Large intestine (tissue), 3 donors: Measurements from ENCODE around the gene RNF223. TPM values are rescaled to one million over a fixed set of nuclear protein-coding genes. Genes with fewer than 3 reads are reported as not detected.
"Not testable (repeated sequence)": the region's sequence is repeated elsewhere in the genome, so short reads cannot be mapped to it uniquely, and the experiment has no call there.

Experiments used
- DNase-seq, 2 donors: peaks; one replicate each; pipeline versions ENCODE4 v3.0.0 to v3.0.0-alpha.2; 2013
- H3K27ac ChIP-seq: one replicate; pipeline ENCODE4 v1.5.1; 2013; ENCODE audit warnings: low read length
- H3K27me3 ChIP-seq: 2 replicates; pipeline ENCODE4 v1.6.1; 2013; ENCODE audit warnings: low read length; ENCODE audit not compliant: control insufficient read depth, insufficient read depth
- H3K36me3 ChIP-seq: 2 replicates; pipeline ENCODE4 v1.6.1; 2013; ENCODE audit warnings: low read length; ENCODE audit not compliant: control insufficient read depth, insufficient read depth
- H3K4me1 ChIP-seq: one replicate; pipeline ENCODE4 v1.6.1; 2013; ENCODE audit warnings: low read length; ENCODE audit not compliant: control insufficient read depth, insufficient read depth
- H3K4me3 ChIP-seq: one replicate; pipeline ENCODE4 v1.5.1; 2013; ENCODE audit warnings: low read length
- H3K9me3 ChIP-seq: one replicate; pipeline ENCODE4 v1.6.1; 2013; ENCODE audit warnings: mild to moderate bottlenecking, low read depth, low read length, moderate library complexity; ENCODE audit not compliant: control insufficient read depth
- WGBS: methylation state at CpG from one replicate; pipeline ENCODE4 v1.1.5; 2013; ENCODE audit warnings: low lambda C conversion rate; ENCODE audit not compliant: insufficient coverage; 5-methylcytosine and 5-hydroxymethylcytosine counted together
- polyA plus RNA-seq: library from polyadenylated mRNA; unstranded; fragments of 120-200 nt; gene quantifications from one replicate; pipeline ENCODE4 v1.2.1, GENCODE V29; 2013

The RNF223 gene
- polyA plus RNA-seq, 1 donor: 0.06 TPM

- DNase-seq: peak; percentile 29 to 67
These were observed 6.1 kb upstream of the RNF223 start for GRCh38 chr1:1080122-1080757.

GRCh38 chr1:1079408-1080121, 5.5 kb upstream of the RNF223 start:
- peak overlapping the region; percentile 7 for H3K4me3 ChIP-seq
- H3K4me1 ChIP-seq: peaks cover 15% of the 10 kb centered on the region
- H3K36me3 ChIP-seq: no peaks in the 10 kb centered on the region
- H3K9me3 ChIP-seq: peaks cover 5% of the 10 kb centered on the region
- no CpG with 5 or more reads among the region's 38 CpGs for WGBS
- H3K27ac ChIP-seq: no peak overlapping the region
- H3K27me3 ChIP-seq: peaks cover 18% of the 10 kb centered on the region
- peak; percentile 89 to 90 for DNase-seq

More at GRCh38 chr1:1080122-1080757, 6.1 kb upstream of the RNF223 start:
- Histone ChIP-seq H3K4me3 (no peak overlapping the region), H3K27ac (no peak overlapping the region), H3K27me3 (peaks cover 17% of the 10 kb centered on the region), H3K9me3 (peaks cover 5% of the 10 kb centered on the region), H3K4me1 (peaks cover 12% of the 10 kb centered on the region), H3K36me3 (peaks cover 2% of the 10 kb centered on the region)
- no CpG with 5 or more reads among the region's 23 CpGs for WGBS

GRCh38 chr1:1077396-1077795, 3.3 kb upstream of the RNF223 start:
- no CpG with 5 or more reads among the region's 21 CpGs for WGBS
- Histone ChIP-seq H3K27me3 (peaks cover 18% of the 10 kb centered on the region), H3K4me1 (peaks cover 27% of the 10 kb centered on the region)
- H3K27ac ChIP-seq, DNase-seq, H3K4me3 ChIP-seq, H3K9me3 ChIP-seq, H3K36me3 ChIP-seq: not testable (repeated sequence)

GRCh38 chr1:1075148-1075935, 1.2 kb upstream of the RNF223 start:
- Histone ChIP-seq H3K36me3 (no peaks in the 10 kb centered on the region), H3K4me3 (no peak overlapping the region), H3K27me3 (peaks cover 17% of the 10 kb centered on the region), H3K9me3 (no peaks in the 10 kb centered on the region), H3K4me1 (peaks cover 26% of the 10 kb centered on the region), H3K27ac (no peak overlapping the region)
- no CpG with 5 or more reads among the region's 21 CpGs for WGBS
- DNase-seq: no peak

GRCh38 chr1:1074631-1075147, 583 bp upstream of the RNF223 start:
- Histone ChIP-seq H3K9me3 (no peaks in the 10 kb centered on the region), H3K36me3 (no peaks in the 10 kb centered on the region), H3K4me3 (no peak overlapping the region), H3K27ac (no peak overlapping the region), H3K4me1 (peaks cover 20% of the 10 kb centered on the region), H3K27me3 (peaks cover 17% of the 10 kb centered on the region)
- WGBS: no CpG with 5 or more reads among the region's 14 CpGs
- no peak for DNase-seq

GRCh38 chr1:1072849-1073742, 1.0 kb downstream of the RNF223 start:
- DNase-seq: no peak
- no CpG with 5 or more reads among the region's 28 CpGs for WGBS
- Histone ChIP-seq H3K36me3 (no peaks in the 10 kb centered on the region), H3K4me3 (no peak overlapping the region), H3K27ac (no peak overlapping the region), H3K27me3 (peaks cover 21% of the 10 kb centered on the region), H3K9me3 (no peaks in the 10 kb centered on the region), H3K4me1 (peaks cover 21% of the 10 kb centered on the region)

GRCh38 chr1:1072299-1072848, 1.7 kb downstream of the RNF223 start:
- DNase-seq: no peak
- peaks cover 28% of the 10 kb centered on the region for H3K27me3 ChIP-seq
- H3K27ac ChIP-seq: no peak overlapping the region
- WGBS: no CpG with 5 or more reads among the region's 21 CpGs
- no peaks in the 10 kb centered on the region for H3K36me3 ChIP-seq
- H3K4me3 ChIP-seq: no peak overlapping the region
- peaks cover 7% of the 10 kb centered on the region for H3K9me3 ChIP-seq
- H3K4me1 ChIP-seq: peaks cover 24% of the 10 kb centered on the region

- peaks cover 24% of the 10 kb centered on the region for H3K4me1 ChIP-seq
- H3K27ac ChIP-seq: no peak overlapping the region
- no peaks in the 10 kb centered on the region for H3K36me3 ChIP-seq
- DNase-seq: no peak
- no CpG with 5 or more reads among the region's 56 CpGs for WGBS
- peaks cover 33% of the 10 kb centered on the region for H3K27me3 ChIP-seq
- H3K9me3 ChIP-seq: peaks cover 9% of the 10 kb centered on the region
- H3K4me3 ChIP-seq: no peak overlapping the region
These were observed 2.4 kb downstream of the RNF223 start for GRCh38 chr1:1071486-1072298.
